Vagina (tissue), 2 donors: Measurements from ENCODE around the gene COL27A1.

ENCODE experiments used
- CTCF ChIP-seq, 3 experiments: fragments of 450-650 bp in 2 of 3; fragments of 200-600 bp in 1 of 3; sonication (generic) in 1 of 3; IDR thresholded peaks; one replicate each; pipeline ENCODE4 v1.5.1; 2017 to 2019; ENCODE audit warnings: antibody characterized with exemption in 3 of 3, mild to moderate bottlenecking in 2 of 3, moderate library complexity in 2 of 3
- POLR2AphosphoS5 ChIP-seq, 2 donors: sonication (generic); formaldehyde crosslinking; IDR thresholded peaks; one replicate each; pipeline ENCODE4 v1.9.0; 2017; ENCODE audit warnings: antibody characterized with exemption in 2 of 2, mild to moderate bottlenecking in 2 of 2, low read depth in 1 of 2; ENCODE audit not compliant: insufficient read depth in 1 of 2

GRCh38 chr9:114212826-114213225, 57.5 kb downstream of the COL27A1 start:
- no peak for TF ChIP-seq POLR2AphosphoS5 (IDR thresholded peaks at IDR 0.05; ENCODE audit: insufficient read depth in 1 of 2, low read depth in 1 of 2)
- no peak for TF ChIP-seq CTCF (IDR thresholded peaks at IDR 0.05)
